ENCODE measurements around the gene C9orf152.

Gene C9orf152

DNA sequence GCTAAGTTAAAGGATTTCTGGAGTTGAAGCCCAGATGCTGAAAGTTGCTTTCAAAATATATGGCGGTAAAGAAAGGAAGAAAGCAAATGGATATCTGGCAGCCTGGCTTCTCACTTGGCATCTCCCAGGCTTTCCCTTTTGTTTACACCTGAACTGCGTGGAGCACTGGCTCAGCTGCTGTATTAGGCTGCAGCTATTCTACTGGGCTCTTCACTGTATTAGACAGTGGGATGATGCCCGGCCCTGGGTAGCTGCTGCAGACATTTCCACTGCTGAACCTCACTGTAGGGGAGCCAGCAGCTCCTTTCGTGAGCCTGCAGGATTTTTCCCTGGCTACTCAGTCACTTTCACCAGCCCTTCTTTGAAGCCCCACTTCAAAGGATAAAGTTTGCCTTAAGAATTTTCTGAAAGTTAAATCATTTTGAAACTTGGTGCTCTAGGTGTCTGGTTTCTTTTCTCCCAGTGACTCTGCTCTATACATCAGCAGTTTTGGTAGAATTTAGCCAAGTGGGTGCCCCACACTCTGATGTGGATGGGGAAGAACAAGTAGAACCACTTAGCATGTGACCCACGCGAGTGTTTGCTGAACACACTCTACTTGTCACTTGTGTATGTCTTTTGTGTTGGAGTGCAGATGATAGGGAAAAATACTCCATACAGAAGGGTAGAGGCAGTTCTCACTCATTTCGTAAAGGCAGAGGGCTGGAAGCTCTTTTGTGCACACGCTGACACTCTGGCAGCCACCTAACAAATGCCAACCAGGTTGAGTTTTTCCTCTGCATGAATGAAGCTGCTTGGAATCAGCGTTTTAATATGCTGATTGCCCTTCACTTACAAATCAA is 49.9 kb downstream of the C9orf152 start:
- H3K9me3 Mint-ChIP-seq: no peaks in the 10 kb centered on the region

DNA sequence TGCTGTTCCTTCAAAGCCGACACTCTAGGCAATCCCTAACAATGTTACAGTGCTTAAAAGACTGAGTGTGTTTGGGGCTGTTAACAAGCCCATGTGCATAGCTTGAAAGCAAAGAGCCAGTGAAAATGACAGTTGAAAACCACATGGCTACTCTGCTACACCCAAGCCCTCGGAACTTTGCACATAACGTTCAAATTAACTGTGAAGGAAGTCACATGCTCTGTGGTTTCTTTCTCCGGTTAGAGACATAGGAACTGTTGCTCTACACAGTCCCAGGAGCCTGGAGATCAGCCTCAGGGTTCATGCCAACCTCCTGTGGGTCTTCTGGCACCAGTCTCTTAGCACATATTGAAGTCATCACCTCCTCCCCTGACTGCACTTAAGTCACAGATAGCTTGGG is 51.1 kb downstream of the C9orf152 start:
- Mint-ChIP-seq H3K27ac (peak overlapping the region in 1 of 3 experiments; percentile 26), H3K4me3 (no peak overlapping the region), H3K9me3 (no peaks in the 10 kb centered on the region), H3K4me1 (peaks cover 11% of the 10 kb centered on the region), H3K36me3 (ENCODE audit: low read depth) (peaks cover 7% of the 10 kb centered on the region), H3K27me3 (ENCODE audit: low read depth) (no peaks in the 10 kb centered on the region)
- TF ChIP-seq, protein P1, sequence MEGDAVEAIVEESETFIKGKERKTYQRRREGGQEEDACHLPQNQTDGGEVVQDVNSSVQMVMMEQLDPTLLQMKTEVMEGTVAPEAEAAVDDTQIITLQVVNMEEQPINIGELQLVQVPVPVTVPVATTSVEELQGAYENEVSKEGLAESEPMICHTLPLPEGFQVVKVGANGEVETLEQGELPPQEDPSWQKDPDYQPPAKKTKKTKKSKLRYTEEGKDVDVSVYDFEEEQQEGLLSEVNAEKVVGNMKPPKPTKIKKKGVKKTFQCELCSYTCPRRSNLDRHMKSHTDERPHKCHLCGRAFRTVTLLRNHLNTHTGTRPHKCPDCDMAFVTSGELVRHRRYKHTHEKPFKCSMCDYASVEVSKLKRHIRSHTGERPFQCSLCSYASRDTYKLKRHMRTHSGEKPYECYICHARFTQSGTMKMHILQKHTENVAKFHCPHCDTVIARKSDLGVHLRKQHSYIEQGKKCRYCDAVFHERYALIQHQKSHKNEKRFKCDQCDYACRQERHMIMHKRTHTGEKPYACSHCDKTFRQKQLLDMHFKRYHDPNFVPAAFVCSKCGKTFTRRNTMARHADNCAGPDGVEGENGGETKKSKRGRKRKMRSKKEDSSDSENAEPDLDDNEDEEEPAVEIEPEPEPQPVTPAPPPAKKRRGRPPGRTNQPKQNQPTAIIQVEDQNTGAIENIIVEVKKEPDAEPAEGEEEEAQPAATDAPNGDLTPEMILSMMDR (IDR thresholded peaks at IDR 0.05; ENCODE audit: unreplicated experiment in 3 of 3): no peak

More for the DNA sequence above, 49.9 kb downstream of the C9orf152 start:
- Mint-ChIP-seq H3K27ac (peak overlapping the region in 1 of 3 experiments; percentile 73), H3K36me3 (ENCODE audit: low read depth) (peaks cover 7% of the 10 kb centered on the region), H3K4me3 (no peak overlapping the region), H3K27me3 (ENCODE audit: low read depth) (no peaks in the 10 kb centered on the region), H3K4me1 (peaks cover 11% of the 10 kb centered on the region)
- TF ChIP-seq, protein P1 (IDR thresholded peaks at IDR 0.05; ENCODE audit: unreplicated experiment in 3 of 3): no peak

DNA sequence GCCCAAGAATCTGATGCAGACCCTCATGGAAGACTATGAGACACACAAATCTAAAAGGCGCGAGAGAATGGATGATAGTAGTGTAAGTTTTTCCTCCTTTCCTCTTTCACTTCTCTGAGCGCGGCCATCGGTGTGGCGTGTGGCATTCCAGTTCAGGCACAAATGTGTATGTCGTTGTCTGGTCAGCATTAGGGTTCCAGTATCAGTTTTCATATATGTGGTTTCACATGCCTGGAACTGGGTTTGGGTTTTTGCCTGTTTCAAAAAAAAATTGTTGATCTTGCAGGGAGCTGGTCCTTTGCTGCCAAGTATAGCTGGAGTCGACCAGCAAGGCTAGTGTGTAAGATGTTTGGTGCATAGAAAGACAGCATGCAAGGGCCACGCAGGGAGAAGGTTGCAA is 51.5 kb downstream of the C9orf152 start:
- H3K27ac Mint-ChIP-seq: no peak overlapping the region
- no peaks in the 10 kb centered on the region for H3K9me3 Mint-ChIP-seq

DNA sequence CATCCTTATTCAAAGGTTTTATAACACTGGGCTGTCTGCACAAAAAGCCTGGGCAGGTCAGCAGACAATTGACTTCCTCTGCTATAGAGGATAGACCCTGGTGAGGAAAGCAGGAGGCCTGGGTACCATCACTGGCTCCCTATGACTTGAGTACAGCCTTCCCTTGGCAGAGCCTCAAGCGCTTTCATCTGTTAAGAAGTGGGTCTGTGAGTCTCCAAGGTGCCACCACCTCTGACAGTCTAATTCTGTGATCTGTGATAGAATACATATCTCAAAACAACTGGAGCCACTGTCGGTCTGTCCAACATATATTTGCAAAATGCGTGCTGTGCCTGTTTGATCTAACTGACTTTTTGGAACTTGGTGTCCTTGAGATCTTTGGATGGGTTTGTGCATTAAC is 52.2 kb downstream of the C9orf152 start:
- Mint-ChIP-seq H3K27me3 (ENCODE audit: low read depth) (no peaks in the 10 kb centered on the region), H3K36me3 (ENCODE audit: low read depth) (peaks cover 10% of the 10 kb centered on the region), H3K27ac (no peak overlapping the region), H3K4me3 (no peak overlapping the region), H3K4me1 (peaks cover 17% of the 10 kb centered on the region), H3K9me3 (peaks cover under 1% of the 10 kb centered on the region)
- TF ChIP-seq, protein P1 (IDR thresholded peaks at IDR 0.05; ENCODE audit: unreplicated experiment in 3 of 3): no peak

More for the DNA sequence above, 51.5 kb downstream of the C9orf152 start:
- peaks cover 13% of the 10 kb centered on the region for H3K4me1 Mint-ChIP-seq
- no peak overlapping the region for H3K4me3 Mint-ChIP-seq
- TF ChIP-seq, protein P1 (IDR thresholded peaks at IDR 0.05; ENCODE audit: unreplicated experiment in 3 of 3): no peak
- H3K27me3 Mint-ChIP-seq (ENCODE audit: low read depth): no peaks in the 10 kb centered on the region
- H3K36me3 Mint-ChIP-seq (ENCODE audit: low read depth): peaks cover 8% of the 10 kb centered on the region

DNA sequence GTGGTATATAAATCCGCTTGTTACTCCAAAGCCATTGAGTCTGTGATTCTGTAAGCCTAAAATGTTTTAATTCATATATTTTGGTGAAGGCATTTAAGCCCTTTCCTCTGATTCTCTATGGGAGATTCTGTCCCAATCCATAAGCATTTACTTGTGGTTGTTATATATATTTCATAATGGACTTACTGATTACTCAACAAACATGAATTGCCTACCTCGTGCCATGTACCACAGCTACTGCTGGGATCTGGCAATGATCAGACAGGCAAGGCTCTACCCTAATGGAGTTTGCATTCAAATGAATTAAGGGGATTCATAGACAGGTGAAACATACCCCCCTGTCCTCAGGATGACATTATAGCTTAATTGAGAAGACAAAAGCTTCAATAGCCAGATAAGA is 54.5 kb downstream of the C9orf152 start:
- peaks cover 5% of the 10 kb centered on the region for H3K9me3 Mint-ChIP-seq
- peaks cover 18% of the 10 kb centered on the region for H3K36me3 Mint-ChIP-seq (ENCODE audit: low read depth)
- H3K27ac Mint-ChIP-seq: no peak overlapping the region
- TF ChIP-seq, protein P1 (IDR thresholded peaks at IDR 0.05; ENCODE audit: unreplicated experiment in 3 of 3): no peak
- no peak overlapping the region for H3K4me3 Mint-ChIP-seq
- peaks cover 19% of the 10 kb centered on the region for H3K4me1 Mint-ChIP-seq
- H3K27me3 Mint-ChIP-seq (ENCODE audit: low read depth): no peaks in the 10 kb centered on the region
